ENCODE results near the gene NOVA1. TPM values are rescaled to one million over a fixed set of nuclear protein-coding genes. Genes with fewer than 3 reads are reported as not detected.

The NOVA1 gene
- polyA plus RNA-seq, 3 donors from 2014 or later, result not detected

GRCh38 chr14:26403760-26404159 lies 194.1 kb downstream of the NOVA1 start:
- H3K4me1 Mint-ChIP-seq, result no peaks in the 10 kb centered on the region
- H3K9me3 Mint-ChIP-seq, result peaks cover 1 to 44% (median 15%) of the 10 kb centered on the region in 6 donors
- no peak overlapping the region for H3K27ac Mint-ChIP-seq

GRCh38 chr14:26402126-26402525 lies 195.7 kb downstream of the NOVA1 start:
- Mint-ChIP-seq H3K4me3 (no peak overlapping the region), H3K27ac (no peak overlapping the region), H3K36me3 (no peaks in the 10 kb centered on the region), H3K27me3 (ENCODE audit: low read depth in 3 of 3) (peaks cover 0 to 1% (median 0%) of the 10 kb centered on the region in 3 donors), H3K4me1 (no peaks in the 10 kb centered on the region), H3K9me3 (peaks cover 2 to 45% (median 18%) of the 10 kb centered on the region in 6 donors)
- DNase-seq, result no peak

More at GRCh38 chr14:26403760-26404159, 194.1 kb downstream of the NOVA1 start:
- peaks cover 0 to 1% (median 0%) of the 10 kb centered on the region in 3 donors for H3K27me3 Mint-ChIP-seq (ENCODE audit: low read depth in 3 of 3)
- H3K4me3 Mint-ChIP-seq, result no peak overlapping the region
- H3K36me3 Mint-ChIP-seq, result no peaks in the 10 kb centered on the region
- DNase-seq, result no peak

- H3K4me1 Mint-ChIP-seq, result no peaks in the 10 kb centered on the region
- H3K27ac Mint-ChIP-seq, result no peak overlapping the region
- peaks cover 0 to 1% (median 0%) of the 10 kb centered on the region in 3 donors for H3K27me3 Mint-ChIP-seq (ENCODE audit: low read depth in 3 of 3)
- H3K9me3 Mint-ChIP-seq, result peaks cover 3 to 41% (median 19%) of the 10 kb centered on the region in 6 donors
- no peak overlapping the region for H3K4me3 Mint-ChIP-seq
- H3K36me3 Mint-ChIP-seq, result no peaks in the 10 kb centered on the region
- no peak for DNase-seq
Measured at GRCh38 chr14:26401179-26401968, 196.5 kb downstream of the NOVA1 start.

DNA sequence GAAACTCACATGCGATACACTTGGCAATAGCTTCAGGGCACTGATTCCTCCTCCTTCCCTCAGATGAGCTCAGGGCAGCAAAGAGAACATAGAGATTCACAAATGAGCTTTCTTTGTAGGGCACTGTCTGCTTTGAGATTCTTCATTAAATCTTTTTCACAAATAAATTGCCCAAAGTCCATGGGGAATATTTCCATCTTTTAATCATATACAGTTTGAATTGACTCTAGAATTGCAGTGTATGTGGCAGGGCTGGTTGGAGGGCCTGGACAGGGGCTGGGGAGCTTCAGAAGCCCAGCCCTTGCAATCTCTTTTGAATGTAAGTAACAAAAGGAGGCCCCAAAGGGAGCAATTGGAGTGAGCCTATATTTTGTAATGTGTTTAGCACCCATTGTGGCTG lies 197.5 kb downstream of the NOVA1 start:
- peaks cover 3 to 43% (median 20%) of the 10 kb centered on the region in 6 donors for H3K9me3 Mint-ChIP-seq
- no peaks in the 10 kb centered on the region for H3K4me1 Mint-ChIP-seq
- no peak for DNase-seq
- no peak overlapping the region for H3K4me3 Mint-ChIP-seq
- H3K27ac Mint-ChIP-seq, result no peak overlapping the region
- peaks cover 0 to 1% (median 0%) of the 10 kb centered on the region in 3 donors for H3K27me3 Mint-ChIP-seq (ENCODE audit: low read depth in 3 of 3)
- H3K36me3 Mint-ChIP-seq, result no peaks in the 10 kb centered on the region

DNA sequence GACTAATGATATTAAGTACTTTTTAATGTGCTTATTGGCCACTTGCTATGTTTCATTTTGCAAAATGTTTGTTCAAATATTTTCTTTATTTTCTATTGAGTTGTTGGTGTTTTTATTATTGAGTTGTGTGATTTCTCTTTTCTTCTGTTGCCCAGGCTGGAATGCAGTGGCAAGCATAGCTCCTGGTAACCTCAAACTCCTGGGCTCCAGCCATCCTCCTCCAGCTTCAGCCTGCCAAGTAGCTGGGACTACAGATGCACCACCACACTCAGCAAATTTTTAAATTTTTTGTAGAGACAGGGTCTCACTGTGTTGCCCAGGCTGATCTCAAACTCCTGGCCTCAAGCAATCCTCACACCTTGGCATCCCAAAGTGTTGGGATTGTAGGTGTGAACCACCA lies 199.2 kb downstream of the NOVA1 start:
- no peaks in the 10 kb centered on the region for H3K27me3 Mint-ChIP-seq (ENCODE audit: low read depth in 3 of 3)
- no peak overlapping the region for H3K27ac Mint-ChIP-seq
- H3K4me3 Mint-ChIP-seq, result no peak overlapping the region
- no peak for DNase-seq
- H3K9me3 Mint-ChIP-seq, result peaks cover 2 to 43% (median 16%) of the 10 kb centered on the region in 6 donors
- H3K36me3 Mint-ChIP-seq, result no peaks in the 10 kb centered on the region
- no peaks in the 10 kb centered on the region for H3K4me1 Mint-ChIP-seq

Data from immature natural killer cell (primary cell).